OCI-LY7 (cell line): ENCODE data around the gene DLGAP4.

Experiments used
- EZH2phosphoT487 ChIP-seq: fragments of 200-600 bp; sonication (generic); IDR thresholded peaks from 2 replicates; pipeline ENCODE4 v1.6.1; 2018; ENCODE audit warnings: low read depth, borderline replicate concordance, mild to moderate bottlenecking, mixed run types, antibody characterized with exemption, low read length, moderate library complexity, mixed read lengths
- TF ChIP-seq, protein P1 (sequence below): fragments of 200-600 bp; sonication (generic); conservative IDR thresholded peaks from 2 replicates; pipeline ENCODE4 v1.5.1; 2014; ENCODE audit warnings: mild to moderate bottlenecking, antibody characterized with exemption, low read length, moderate library complexity, mixed read lengths

DNA sequence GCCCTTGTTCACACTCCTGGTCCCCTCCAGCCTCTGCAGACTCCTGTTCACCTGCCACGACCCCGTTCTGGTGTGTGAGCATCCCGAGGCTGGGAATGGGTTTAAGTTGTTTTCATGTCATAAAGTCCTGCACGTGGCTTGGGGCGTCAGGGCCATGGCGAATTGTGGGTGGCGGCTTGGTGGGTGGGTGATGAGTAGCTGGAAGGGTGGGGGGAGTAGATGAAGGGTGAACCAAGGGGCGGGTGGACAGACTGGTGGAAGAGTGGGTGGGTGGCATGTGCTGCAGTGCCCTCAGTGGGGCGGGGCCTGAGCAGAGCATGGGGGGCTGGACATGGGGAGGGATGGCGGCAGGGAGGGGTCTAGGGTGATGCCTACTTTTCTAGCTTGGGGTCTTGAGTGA lies 54.3 kb downstream of the DLGAP4 start:
- TF ChIP-seq, protein P1, sequence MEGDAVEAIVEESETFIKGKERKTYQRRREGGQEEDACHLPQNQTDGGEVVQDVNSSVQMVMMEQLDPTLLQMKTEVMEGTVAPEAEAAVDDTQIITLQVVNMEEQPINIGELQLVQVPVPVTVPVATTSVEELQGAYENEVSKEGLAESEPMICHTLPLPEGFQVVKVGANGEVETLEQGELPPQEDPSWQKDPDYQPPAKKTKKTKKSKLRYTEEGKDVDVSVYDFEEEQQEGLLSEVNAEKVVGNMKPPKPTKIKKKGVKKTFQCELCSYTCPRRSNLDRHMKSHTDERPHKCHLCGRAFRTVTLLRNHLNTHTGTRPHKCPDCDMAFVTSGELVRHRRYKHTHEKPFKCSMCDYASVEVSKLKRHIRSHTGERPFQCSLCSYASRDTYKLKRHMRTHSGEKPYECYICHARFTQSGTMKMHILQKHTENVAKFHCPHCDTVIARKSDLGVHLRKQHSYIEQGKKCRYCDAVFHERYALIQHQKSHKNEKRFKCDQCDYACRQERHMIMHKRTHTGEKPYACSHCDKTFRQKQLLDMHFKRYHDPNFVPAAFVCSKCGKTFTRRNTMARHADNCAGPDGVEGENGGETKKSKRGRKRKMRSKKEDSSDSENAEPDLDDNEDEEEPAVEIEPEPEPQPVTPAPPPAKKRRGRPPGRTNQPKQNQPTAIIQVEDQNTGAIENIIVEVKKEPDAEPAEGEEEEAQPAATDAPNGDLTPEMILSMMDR, result no peak
- no peak for TF ChIP-seq EZH2phosphoT487
